RCC 7860 (cell line): Measurements from ENCODE around the gene PALB2.
"Not testable (repeated sequence)": the region's sequence is repeated elsewhere in the genome, so short reads cannot be mapped to it uniquely, and the experiment has no call there.

ENCODE experiments used
- DNase-seq: peaks from one replicate; pipeline ENCODE4 v3.0.0-alpha.2; 2015; ENCODE audit warnings: low spot score
- FAIRE-seq: peaks from 2 replicates; lab custom pipeline; 2012; peaks lifted over from hg19 to GRCh38; lab: Jason Lieb, UNC

PALB2 gene

DNA sequence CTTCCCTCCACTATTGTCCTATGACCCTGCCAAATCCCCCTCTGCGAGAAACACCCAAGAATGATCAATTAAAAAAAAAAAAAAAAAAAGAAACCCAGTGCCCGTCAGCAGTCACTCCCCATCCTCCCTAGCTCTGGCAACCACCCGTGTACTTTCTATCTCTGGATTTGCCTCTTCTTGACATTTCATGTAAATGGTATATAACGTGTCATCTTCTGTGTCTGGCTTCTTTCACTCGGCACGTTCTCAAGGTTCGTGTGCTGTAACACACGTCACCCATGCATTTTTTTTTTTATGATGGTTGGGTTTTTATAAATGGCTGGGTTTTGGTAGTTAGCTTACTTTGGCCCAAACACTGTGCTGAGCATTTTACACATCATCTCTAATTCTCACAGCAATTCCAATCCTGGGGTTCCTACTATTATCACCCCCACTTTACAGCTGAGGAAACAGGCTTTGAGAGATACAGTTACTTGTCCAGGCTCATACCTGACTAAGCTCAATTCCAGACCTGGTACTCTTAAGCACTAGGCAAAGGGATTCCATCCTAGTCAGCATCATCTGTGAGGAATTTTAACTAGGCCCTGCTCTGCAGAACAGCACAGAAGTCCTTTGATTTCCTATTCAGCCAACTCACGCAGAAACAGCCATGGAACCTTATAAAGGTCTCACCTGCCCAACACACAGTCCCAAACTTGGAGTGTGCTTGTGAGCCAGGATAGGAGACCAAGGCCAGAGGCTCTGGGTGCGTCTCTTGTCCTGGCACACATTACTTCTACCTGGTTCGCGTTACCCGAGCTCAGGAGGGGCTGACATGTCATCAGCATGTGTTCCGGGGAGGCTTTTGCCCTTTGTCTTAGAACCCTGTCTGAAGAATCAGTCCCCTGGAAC is 56.7 kb downstream of the PALB2 start:
- no peak for FAIRE-seq

DNA sequence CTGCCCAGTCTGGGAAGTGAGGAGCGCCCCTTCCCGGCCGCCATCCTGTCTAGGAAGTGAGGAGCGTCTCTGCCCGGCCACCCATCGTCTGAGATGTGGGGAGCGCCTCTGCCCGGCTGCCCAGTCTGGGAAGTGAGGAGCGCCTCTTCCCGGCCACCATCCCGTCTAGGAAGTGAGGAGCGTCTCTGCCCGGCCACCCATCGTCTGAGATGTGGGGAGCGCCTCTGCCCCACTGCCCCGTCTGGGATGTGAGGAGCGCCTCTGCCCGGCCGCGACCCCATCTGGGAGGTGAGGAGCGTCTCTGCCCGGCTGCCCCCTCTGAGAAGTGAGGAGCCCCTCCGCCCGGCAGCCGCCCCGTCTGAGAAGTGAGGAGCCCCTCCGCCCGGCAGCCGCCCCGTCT is 57.8 kb downstream of the PALB2 start:
- not testable (repeated sequence) for DNase-seq, FAIRE-seq

More for the DNA sequence above, 56.7 kb downstream of the PALB2 start:
- DNase-seq: no peak

DNA sequence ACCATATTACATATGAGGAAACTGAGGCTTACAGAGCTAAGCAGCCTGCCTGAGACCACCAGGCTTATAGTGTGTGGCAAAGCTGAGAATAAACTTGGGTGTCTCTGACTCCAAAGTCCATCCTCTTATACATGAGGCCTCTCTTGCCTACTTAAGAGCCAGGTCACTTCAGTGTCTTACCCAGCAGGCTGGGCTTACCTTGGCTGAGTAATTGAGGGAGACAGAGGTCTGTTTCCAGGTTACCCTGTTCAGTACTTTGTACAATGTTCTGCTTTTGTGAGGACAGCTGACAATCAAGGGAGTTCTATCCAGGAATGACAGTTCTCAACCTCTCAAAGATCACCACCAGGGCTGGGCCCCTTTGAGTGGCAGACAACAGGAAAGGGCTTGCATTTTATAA is 59.3 kb downstream of the PALB2 start:
- DNase-seq: no peak
- no peak for FAIRE-seq

DNA sequence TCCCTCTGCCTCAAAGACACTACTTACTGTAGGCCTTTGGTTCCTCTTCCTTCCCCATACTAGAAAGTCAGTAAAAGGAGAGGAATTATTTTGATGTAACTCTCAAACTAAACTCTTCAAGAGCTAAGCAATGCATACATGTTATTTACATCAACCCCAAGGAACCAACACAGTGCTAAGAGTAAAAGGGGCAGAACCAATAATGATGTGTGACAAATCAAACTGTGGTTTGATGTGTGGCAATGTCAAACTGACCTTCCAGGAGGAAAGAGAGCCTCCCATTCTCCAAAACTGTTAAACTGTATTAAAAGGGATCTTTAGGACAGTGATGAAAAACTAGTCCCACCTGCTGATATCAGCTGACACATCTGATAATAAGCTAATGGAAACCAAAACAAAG is 60.7 kb downstream of the PALB2 start:
- DNase-seq (no peak), FAIRE-seq (no peak)

DNA sequence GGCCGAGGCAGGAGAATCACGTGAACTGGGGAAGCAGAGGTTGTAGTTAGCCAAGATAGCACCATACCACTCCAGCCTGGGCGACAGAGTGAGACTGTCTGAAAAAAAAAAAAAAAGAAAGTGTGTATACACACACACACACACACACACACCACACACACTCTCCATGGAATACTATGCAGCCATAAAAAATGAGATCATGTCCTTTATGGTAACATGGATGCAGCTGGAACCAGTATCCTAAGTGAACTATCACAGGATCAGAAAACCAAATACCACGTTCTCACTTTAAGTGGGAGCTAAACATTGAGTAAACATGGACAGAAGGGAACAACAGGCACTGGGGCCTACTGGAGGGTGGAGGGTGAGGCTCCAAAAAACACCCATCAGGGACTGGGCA is 61.7 kb downstream of the PALB2 start:
- no peak for FAIRE-seq

DNA sequence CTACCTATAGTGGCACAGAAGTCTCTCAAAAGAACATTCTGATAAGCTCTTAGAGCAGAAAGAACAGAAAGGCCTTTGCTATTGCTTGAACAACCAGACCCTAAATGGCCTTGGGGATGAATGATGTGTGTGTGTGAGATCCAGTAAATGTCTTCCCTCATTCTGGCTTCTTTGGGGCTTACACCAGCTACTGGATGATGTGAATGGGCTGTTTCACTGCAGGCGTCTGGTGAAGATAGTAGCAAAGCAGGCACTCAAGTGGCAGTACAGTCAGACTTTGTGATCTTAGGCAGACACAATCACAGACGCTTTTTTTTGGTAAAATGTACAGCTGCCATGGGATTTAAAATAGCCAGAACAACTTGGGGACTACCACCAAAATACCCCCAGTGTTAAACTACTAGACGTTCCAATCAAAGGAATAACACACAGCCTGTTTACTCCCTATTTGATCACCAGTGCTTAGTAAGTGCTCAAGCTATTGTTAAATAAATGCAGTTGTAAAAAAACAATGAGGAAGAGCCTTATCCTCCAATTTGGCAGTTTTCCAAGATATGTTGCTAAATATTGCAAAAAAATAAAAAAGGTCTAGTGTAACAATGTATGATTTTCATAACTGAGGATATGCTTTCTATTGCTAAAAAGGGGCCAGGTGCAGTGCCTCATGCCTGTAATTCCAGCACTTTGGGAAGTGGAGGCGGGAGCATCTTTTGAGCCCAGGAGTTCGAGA is 62.8 kb downstream of the PALB2 start:
- FAIRE-seq: no peak
- no peak for DNase-seq

More for the DNA sequence above, 61.7 kb downstream of the PALB2 start:
- no peak for DNase-seq

DNA sequence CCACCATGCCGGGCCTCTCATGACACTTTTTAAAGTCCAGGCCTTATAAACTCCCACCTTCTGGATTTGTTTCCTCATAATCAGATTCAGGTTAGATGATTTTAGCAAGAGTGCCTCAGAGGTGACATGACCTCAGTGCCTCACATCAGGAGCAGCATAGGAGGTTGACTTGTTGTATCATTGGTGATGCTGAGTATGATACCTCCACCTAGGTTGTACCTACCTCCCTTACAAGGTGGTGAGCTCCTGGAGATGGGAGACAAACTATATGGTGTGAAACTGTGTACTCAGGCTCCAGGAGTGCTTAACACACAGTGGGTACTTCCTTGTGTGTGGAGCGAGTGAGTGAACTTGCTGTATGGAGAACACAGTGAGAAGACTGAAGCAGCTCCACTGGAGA is 63.6 kb downstream of the PALB2 start:
- no peak for FAIRE-seq
- DNase-seq: no peak

DNA sequence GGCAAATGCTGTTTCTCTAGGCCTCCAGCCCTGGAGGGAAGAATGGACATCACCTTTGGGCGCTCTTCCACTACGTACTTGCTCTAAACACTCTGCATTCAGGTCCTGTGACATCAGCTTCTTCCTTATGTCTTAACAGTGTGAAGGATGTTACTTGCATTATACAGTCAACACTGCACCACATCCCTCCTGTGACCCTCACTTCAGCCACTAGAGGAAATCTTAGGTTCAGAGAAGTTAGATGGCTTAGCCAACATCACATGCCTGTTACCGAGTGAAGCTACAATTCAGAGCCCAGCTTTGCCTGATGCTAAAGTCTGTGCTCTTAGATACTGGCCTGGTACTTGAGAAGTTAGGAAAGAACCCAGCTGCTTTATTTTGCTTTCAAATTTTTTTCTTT is 65.3 kb downstream of the PALB2 start:
- FAIRE-seq (no peak), DNase-seq (no peak)

DNA sequence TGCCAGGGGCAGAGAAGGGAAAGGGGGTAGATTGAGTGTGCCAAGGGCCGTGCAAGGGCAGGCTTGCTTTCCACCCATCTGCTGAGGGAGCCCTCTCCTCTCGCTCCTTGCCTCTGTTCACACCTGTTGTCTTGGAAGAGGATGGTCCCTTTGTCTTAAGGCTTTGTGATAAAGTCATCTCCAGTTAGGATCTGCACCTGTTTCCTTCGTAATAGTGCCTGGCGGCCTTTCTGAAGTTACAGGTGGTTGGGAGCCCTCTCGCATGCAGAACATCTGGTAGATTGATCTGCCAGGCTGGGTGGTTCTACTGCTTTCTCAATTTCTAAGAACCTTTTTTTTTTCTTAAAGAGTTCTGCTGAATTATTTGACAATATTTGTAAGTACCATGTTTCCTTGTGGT is 67.3 kb downstream of the PALB2 start:
- no peak for FAIRE-seq
- no peak for DNase-seq

DNA sequence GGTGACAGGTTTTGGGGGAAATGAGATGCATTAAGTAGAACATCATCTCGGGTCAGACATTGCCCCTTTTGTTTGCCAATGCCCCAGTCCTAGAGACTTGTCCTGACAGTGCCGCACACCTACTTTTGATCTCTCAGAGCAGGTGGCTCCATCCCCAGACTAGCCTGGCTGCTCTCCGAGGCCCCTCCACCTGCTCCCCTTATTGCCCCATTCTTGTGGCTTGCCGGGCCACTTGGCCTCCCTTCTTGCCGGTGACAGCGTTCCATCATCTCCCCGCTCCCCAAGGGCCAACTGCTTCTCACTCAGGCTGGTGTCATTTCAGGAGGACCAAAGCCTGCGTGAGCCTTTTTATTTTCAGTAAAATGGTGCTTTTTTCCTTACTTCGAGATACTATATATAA is 68.7 kb downstream of the PALB2 start:
- FAIRE-seq (no peak), DNase-seq (no peak)

DNA sequence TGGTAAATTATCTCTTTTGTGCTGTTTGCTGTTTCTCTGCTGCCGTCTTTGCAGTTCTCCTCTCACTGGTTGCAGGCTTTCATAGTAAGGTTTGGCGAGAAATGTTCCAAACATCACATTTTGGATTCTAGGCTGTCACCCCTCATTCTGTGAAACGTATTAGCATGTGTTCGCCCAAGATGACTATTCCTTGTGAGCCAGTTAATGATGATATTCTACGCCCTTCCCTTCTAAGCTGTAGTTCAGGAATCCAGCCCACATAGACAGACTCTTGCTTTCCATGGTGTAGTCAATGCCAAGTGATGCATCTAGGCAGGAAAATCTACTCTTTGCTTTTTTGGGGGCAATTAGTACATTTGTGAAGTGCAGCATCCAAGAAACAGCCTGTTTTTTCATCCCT is 69.2 kb downstream of the PALB2 start:
- DNase-seq: no peak
- FAIRE-seq: no peak

DNA sequence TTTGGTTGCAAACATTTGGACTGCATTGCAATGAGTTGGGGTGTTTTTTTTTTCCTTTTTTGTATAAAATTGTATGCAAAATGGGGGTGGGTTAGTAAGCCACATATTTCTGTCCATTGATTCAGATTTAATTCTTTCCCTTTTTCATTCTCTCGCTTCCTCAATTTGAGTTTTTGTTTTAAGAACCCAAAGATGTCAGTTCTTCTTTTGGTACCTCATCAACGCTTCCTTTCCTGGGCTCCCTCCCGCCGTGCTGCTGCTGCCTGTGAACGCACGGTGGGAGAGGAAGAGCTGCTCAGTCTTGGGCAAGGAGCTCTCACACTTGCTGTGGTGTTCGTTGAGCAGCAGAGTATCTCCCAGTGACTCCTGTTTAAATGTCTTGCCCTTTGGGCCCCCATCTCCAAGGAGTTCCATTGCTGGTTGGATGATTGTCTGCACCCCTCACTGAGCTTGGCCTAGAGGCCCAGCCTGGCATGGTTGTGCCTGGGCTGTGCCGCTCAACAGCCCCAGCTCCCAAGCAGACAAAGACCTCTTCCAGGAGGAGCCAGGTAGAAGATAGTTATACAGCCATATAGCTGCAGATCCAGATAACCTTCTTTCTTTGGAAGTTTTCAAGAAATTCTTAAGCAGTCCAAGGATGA is 70.0 kb downstream of the PALB2 start:
- no peak for FAIRE-seq
- DNase-seq: no peak

DNA sequence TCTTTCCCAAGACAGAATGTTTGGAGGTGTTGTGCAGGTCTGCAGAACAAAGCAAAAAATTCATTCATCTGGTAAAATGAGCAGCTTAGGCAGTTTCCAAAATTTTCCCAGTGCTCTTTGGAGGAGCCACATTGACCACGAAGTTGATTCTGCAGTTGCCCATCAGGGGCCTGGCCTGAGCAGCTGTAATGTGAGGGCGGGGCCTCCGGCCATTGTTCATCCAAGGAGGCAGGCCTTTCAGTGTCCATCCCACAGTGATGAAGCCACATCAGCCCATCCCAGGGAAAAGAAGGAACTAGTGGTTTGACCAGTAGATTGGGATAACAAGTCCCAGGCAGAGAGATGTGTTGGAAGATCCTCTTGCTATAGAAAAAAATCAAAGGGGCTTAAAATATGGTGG is 73.5 kb downstream of the PALB2 start:
- DNase-seq (no peak), FAIRE-seq (no peak)

DNA sequence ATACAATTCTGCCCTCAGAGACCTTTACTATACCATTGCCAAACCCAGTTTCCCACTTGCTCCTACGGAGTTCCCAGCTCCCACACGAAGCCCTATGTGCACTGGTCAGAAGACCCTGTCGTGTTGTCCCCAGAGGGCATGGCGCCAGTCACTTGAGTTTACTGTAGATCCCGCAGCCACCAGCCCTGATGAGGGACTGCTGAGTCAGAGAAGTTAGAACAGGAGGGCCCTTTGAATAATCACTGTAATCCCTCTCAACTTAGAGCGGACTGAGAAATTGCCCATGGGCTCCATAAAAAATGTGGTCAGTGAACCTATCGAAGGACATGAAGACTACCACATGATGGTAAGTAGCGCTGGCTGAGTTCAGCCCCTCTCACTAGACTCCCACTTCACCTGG is 74.4 kb downstream of the PALB2 start:
- DNase-seq: no peak
- no peak for FAIRE-seq

DNA sequence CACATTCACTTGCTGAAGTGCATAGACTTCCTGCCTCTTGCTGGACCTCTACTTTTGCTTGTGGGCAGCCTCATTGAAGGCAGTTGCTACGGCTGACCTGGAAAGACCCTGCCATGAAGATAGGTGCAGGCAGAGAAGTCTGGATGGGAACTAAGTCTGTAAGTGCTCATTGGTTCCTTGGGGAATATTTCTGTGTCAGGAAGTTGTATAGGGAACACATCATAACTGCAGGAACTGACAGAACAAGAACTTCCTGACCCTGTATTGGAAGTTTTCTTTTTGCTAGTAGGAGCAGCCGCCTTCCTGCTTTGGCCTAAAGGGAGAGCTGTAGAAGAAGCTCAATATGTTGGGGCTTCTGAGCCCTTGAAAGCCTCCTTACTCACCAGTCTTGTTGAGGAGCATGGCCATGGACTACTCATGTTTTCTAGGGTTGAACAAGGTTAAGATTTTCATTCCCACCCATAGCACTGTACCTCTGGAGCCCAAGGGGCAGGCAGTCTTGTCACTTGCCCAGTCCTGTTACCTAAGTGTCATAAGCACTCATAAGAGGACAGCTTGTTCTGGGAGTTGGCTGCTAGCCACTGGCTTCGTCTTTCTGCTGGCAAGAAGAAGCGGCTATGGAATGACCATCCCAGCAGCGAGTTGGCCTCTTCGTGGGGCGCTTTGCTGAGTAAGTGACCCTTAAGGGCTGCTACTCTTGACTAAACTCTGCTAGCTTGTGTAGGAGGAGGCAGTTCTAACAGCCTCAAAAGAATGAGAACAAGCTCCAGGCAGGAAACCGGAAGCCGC is 76.3 kb downstream of the PALB2 start:
- FAIRE-seq (no peak), DNase-seq (no peak)

DNA sequence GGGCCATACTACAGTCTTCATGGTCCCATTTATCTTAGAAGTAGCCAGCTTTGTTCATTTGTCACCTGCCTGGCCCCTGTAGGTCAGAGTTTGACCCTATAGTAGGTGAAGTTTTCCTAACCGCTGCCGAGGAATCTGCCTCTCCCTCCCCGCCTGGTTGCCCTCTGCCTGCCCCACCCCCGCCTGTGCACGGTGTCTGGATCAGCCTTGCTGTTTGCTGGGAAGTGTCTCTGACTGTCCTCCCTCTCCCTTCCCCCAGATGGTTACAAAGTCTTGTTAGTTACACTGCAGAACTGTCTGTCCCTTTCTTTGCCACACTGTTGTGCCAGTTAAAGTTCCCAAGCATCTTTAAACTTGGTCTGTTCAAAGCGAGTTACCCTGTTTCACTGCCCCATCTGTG is 77.9 kb downstream of the PALB2 start:
- no peak for FAIRE-seq

DNA sequence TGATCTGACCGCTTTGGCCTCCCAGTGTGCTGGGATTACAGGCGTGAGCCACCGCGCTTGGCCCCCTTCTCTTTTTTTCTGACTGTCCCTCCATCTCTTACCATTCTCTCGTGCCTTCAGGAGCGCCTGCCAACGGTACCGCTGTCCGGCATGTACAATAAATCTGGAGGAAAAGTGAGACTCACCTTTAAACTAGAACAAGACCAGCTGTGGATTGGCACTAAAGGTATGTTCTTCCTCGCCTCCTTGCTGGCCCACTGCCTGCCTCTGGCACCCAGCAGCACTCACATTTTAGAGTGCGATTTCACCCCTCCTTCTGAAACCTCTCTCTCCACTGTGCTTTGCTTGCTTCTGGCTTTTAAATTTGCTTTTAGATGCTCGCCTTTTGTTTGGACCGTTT is 78.6 kb downstream of the PALB2 start:
- DNase-seq (no peak), FAIRE-seq (no peak)

More for the DNA sequence above, 77.9 kb downstream of the PALB2 start:
- DNase-seq: no peak

DNA sequence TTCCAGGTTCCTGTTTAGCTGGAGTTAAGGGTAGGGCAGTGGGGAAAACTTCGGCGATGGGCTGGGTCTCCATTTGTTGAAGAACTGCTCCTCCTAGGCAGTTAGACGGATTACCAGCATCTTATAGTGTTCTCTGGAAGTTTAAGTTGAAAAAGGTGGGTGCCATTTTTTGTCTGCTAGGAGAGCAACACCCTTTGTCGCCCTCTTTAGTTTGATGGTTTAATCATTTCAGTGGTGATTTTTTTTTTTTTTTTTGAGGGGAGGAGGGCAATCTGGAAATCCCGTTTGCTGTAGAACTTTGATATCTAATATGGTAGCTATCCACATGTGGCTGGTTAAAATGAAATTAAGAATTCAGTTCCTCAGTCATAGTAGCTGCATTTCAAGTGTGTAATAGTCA is 79.5 kb downstream of the PALB2 start:
- FAIRE-seq (no peak), DNase-seq (no peak)

DNA sequence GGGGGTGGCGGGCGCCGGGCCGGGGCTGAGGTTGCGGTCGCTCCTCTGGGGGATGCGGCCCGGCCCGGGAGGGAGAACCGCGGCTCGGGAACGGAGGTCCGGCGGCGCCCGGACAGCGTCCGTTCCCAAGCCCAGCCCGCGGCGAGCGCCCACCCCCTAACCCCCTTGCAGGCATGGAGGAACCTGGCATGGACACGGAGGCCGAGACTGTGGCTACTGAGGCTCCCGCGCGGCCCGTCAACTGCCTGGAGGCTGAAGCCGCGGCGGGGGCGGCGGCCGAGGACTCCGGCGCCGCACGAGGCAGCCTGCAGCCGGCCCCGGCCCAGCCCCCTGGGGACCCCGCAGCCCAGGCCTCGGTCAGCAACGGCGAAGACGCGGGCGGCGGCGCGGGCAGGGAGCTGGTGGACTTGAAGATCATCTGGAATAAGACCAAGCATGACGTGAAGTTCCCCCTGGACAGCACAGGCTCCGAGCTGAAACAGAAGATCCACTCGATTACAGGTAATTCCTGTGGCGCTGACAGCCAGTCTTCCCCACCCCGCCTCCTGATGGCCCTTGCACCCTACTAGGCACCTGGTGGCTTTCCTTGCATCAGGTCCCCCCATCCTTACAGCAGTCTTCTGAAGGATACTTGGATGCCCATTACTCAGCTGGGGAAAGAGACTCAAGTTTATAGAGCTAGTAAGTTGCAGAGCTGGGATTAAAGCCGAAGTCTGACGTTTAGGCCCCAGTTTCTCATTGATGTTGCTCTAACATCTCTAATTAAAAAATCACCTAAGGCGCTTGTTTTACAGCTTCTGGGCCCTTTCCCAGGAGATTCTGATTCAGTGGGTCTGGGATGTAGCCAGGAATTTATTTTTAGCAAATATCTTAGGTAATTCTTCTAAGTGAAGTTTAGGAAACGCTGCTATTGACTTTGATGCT is 83.1 kb downstream of the PALB2 start:
- FAIRE-seq (no peak), DNase-seq (no peak)
